ENCODE results near the gene RBCK1. TPM values are rescaled to one million over a fixed set of nuclear protein-coding genes. Genes with fewer than 3 reads are reported as not detected.
A peak's percentile ranks its signal among the peaks of the same experiment; 100 is the strongest.
"Not testable (repeated sequence)": the region's sequence is repeated elsewhere in the genome, so short reads cannot be mapped to it uniquely, and the experiment has no call there.

The RBCK1 gene
- total RNA-seq, 2 experiments from 2014 or later: 122 to 130 TPM

GRCh38 chr20:371755-372542, 36.1 kb upstream of the RBCK1 start:
- DNase-seq: no peak
- Mint-ChIP-seq H3K36me3 (ENCODE audit: low read depth) (no peaks in the 10 kb centered on the region), H3K27me3 (peaks cover 1% of the 10 kb centered on the region), H3K4me1 (ENCODE audit: low read depth) (peaks cover 21% of the 10 kb centered on the region), H3K9me3 (no peaks in the 10 kb centered on the region), H3K27ac (peak overlapping the region; percentile 30), H3K4me3 (no peak overlapping the region)
- ChIA-PET CTCF (interaction anchor here (1.0 to 1.7 kb wide), 4 partner anchors 10 to 296 kb away, joined by 3 to 9 read pairs (median 4); no protein-coding TSS in a partner anchor), POLR2A (interaction anchor here (1.1 to 1.2 kb wide), 4 partner anchors 8 to 17 kb away, joined by 3 to 5 read pairs (median 4); partner anchors contain the start of gene TRIB3)
- TF ChIP-seq CTCF (IDR thresholded peaks at IDR 0.05): no peak
- ATAC-seq: peak; percentile 28
- intact Hi-C loops (cut with micrococcal nuclease): no loop called here

- peaks cover 21% of the 10 kb centered on the region for H3K4me1 Mint-ChIP-seq (ENCODE audit: low read depth)
- H3K27ac Mint-ChIP-seq; H3K27me3 Mint-ChIP-seq; intact Hi-C loops (cut with micrococcal nuclease); H3K9me3 Mint-ChIP-seq; H3K4me3 Mint-ChIP-seq; H3K36me3 Mint-ChIP-seq (ENCODE audit: low read depth): not testable (repeated sequence)
- ATAC-seq (peak; percentile 57), DNase-seq (peak; percentile 19)
- POLR2A ChIA-PET: interaction anchor here (1.2 to 1.3 kb wide), 2 partner anchors 10 to 16 kb away, joined by 3 read pairs; no protein-coding TSS in a partner anchor
- CTCF ChIA-PET: interaction anchor here (1.0 kb wide), 1 partner anchor 17 kb away, joined by 7 read pairs; no protein-coding TSS in a partner anchor
Observed at GRCh38 chr20:372543-373082, 35.5 kb upstream of the RBCK1 start.

- no peak for ATAC-seq
- POLR2A ChIA-PET: interaction anchor here (1.0 to 1.3 kb wide), 3 partner anchors 9 to 60 kb away, joined by 3 read pairs; no protein-coding TSS in a partner anchor
- CTCF ChIA-PET: interaction anchor here (1.0 kb wide), 2 partner anchors 18 to 58 kb away, joined by 3 to 7 read pairs; no protein-coding TSS in a partner anchor
Observed at GRCh38 chr20:373171-373890, 34.8 kb upstream of the RBCK1 start.

GRCh38 chr20:375265-375889, 32.7 kb upstream of the RBCK1 start:
- no peak overlapping the region for H3K4me3 Mint-ChIP-seq
- H3K27me3 Mint-ChIP-seq: no peaks in the 10 kb centered on the region
- TF ChIP-seq CTCF (IDR thresholded peaks at IDR 0.05): no peak
- H3K27ac Mint-ChIP-seq: no peak overlapping the region
- POLR2A ChIA-PET: no interaction called here
- intact Hi-C loops (cut with micrococcal nuclease): no loop called here
- peaks cover 25% of the 10 kb centered on the region for H3K4me1 Mint-ChIP-seq (ENCODE audit: low read depth)
- no peaks in the 10 kb centered on the region for H3K36me3 Mint-ChIP-seq (ENCODE audit: low read depth)
- DNase-seq (no peak), ATAC-seq (no peak)
- CTCF ChIA-PET: no interaction called here
- no peaks in the 10 kb centered on the region for H3K9me3 Mint-ChIP-seq

More at GRCh38 chr20:373171-373890, 34.8 kb upstream of the RBCK1 start:
- Mint-ChIP-seq H3K4me1 (ENCODE audit: low read depth) (peaks cover 21% of the 10 kb centered on the region), H3K4me3 (no peak overlapping the region), H3K27ac (no peak overlapping the region), H3K9me3 (no peaks in the 10 kb centered on the region), H3K27me3 (peaks cover 1% of the 10 kb centered on the region), H3K36me3 (ENCODE audit: low read depth) (no peaks in the 10 kb centered on the region)
- intact Hi-C loops (cut with micrococcal nuclease): no loop called here
- no peak for TF ChIP-seq CTCF (IDR thresholded peaks at IDR 0.05)
- no peak for DNase-seq

GRCh38 chr20:376089-376488, 32.0 kb upstream of the RBCK1 start:
- Mint-ChIP-seq H3K4me3 (no peak overlapping the region), H3K27me3 (no peaks in the 10 kb centered on the region), H3K4me1 (ENCODE audit: low read depth) (peaks cover 25% of the 10 kb centered on the region), H3K27ac (no peak overlapping the region), H3K36me3 (ENCODE audit: low read depth) (no peaks in the 10 kb centered on the region), H3K9me3 (no peaks in the 10 kb centered on the region)
- ChIA-PET CTCF (no interaction called here), POLR2A (no interaction called here)
- DNase-seq (no peak), ATAC-seq (no peak)
- intact Hi-C loops (cut with micrococcal nuclease): no loop called here
- TF ChIP-seq CTCF (IDR thresholded peaks at IDR 0.05): no peak

All from activated CD8-positive, alpha-beta T cell treated with anti-CD3 and anti-CD28 coated beads for 36 hours (primary cell).